GM21576 (cell line): ENCODE results near the gene ULBP3.
"Not testable (repeated sequence)": the region's sequence is repeated elsewhere in the genome, so short reads cannot be mapped to it uniquely, and the experiment has no call there.

Source experiments
- ATAC-seq: cut with Tn5 transposase; IDR thresholded peaks from one replicate; pipeline ENCODE4 v1.9.1; 2021; ENCODE audit warnings: mild to moderate bottlenecking, moderate library complexity; ENCODE audit not compliant: unreplicated experiment

ULBP3 gene

DNA sequence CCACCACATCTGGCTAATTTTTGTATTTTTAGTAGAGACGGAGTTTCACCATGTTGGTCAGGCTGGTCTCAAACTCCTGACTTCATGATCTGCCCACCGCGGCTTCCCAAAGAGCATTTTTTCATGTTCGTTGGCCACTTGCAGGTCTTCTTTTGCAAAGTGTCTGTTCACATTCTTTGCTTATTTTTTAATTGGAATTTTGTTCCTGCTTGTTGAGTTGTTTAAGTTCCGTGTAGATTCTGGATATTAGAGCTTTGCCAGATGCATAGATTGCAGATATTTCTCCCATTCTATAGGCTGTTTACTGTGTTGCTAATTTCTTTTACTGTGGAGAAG, 51.8 kb downstream of the ULBP3 start:
- not testable (repeated sequence) for ATAC-seq

DNA sequence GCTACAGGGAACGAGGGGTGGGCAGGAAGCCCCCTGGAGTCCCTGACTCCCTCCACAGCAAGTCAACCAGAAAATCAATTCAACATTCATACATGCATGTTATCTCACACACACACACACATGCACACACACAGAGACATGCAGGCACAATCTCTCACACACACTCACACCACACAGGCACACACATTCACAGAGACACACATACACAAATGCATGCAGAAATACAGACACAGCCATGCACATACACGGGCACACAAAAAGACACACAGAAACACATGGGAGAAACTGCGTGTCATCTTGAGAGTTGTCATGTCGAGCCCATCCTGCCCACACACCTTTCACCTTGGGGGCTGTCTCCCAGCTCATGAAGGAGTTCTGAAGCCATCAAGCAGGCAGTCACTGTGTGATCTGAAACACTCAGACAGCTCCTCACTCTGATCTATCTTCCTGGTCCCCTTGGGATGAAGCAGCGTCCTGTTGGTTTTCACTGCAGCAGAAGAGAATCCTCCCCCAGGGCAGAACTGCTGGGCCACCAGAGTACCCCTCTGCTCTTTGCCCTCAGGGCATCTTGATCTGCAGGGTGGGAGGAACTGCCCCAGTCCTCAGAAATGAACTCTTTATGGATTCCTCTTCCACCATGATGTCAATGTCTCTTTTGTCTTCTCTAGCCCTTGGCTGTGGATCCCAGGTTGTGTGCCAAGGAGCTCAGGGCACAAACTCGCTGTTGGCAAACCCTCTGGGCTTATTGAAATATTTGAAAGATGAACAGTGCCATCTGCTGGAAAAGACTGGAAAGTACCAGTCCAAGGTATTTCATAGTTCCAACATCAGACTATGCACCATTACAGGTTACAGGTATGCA, 52.4 kb downstream of the ULBP3 start:
- no peak for ATAC-seq

DNA sequence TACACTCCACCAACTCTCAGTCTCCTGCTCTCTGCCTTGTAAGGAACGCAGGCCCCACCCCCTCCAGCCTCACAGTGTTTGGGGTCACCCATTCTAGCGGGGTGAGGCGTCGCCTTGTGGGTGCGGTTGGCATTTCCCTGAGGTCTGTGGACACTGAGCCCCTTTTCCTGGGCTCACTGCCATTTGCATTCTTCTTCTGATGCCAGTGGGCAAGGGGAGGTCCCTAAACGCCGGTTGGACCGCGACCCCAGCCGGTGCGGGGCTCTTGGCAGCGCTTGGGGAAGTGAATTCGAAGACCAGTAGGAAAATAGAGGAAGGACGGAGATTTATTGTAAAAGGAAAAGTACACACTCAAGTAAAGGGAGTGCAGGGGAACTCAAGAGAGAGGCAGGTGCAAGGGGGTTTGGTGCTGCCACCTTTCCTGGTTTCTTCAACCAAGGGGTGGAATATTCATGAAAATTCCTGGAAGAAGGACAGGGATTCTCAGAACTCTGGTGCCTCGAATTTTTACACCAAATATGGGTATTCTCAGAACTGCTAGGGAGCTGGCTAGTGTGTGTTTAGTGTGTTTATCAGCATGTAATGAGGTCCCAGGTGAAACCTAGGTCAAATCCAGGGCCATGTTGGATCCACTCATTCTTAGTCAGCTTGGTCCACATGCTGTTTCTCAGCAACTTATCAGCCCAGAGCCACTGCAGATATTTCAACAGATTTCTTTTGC, 53.5 kb downstream of the ULBP3 start:
- not testable (repeated sequence) for ATAC-seq

DNA sequence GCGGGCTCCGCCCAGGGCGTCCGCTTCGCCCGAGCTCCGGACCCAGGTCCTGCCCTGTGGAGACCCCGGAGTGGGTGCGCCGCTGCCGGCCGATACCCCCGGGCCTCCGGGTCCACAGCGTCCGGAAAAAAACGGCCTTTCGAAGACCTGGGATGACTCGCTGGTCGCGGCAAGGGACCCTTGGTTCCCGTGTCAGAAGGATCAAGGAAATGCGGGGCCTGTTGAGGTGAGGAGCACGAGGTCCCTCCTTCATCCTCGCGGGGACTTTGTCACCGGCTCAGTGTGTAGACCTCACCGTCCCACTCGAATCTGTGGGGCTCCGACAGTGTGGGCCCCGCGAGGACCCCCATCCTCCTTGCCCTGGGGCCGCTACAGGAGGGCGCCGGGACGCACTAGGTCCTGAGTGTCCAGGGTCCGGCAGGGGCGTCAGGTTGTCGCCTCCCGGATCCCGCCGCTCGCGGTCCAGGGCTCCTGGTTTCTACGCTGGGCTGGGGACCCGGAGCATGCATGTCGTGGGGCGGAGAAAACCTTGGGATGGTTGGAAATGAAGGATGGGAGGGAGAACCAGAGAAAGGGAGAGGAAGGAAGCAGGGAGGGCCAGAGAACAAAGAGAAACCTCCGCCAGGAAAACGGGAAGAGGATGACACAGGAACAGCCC, 54.2 kb downstream of the ULBP3 start:
- not testable (repeated sequence) for ATAC-seq

DNA sequence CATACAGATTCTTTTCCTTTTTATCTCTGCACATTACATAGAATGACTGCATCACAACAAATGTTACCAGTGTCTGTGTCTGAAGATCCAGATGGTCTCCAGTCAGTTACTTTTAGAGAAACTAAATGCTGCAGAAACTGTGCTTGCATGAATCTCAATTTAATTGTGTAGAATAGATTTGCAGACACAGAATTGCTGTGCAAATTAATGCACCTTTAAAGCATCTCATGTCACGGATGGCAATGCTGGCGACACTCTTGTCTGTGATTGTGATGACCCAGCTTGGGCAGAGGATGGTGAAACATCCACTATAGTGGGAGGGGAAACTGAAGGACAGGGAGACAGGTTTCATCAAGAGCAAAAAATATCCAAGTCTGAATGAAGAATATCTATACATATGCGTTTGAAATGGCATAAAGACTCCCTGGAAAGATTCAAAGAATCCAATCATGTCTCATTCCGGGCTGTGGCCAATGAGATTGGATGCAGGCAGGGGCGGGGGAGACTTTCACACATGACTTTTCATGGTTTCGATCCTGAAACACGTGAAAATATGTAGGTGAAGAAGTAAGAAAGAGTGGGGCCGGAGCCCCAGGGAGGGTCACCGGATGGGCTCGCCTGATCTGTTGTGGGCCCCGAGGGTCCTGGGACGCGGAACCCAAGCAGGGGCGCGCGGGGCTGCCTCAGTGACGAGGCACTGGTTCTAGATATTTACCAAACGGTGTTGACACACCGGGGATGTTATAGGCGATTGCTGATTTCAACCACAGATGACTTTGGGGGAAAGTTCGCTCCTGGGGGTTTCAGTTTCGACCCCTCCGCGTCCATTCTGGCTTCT, 54.9 kb downstream of the ULBP3 start:
- ATAC-seq = not testable (repeated sequence)

DNA sequence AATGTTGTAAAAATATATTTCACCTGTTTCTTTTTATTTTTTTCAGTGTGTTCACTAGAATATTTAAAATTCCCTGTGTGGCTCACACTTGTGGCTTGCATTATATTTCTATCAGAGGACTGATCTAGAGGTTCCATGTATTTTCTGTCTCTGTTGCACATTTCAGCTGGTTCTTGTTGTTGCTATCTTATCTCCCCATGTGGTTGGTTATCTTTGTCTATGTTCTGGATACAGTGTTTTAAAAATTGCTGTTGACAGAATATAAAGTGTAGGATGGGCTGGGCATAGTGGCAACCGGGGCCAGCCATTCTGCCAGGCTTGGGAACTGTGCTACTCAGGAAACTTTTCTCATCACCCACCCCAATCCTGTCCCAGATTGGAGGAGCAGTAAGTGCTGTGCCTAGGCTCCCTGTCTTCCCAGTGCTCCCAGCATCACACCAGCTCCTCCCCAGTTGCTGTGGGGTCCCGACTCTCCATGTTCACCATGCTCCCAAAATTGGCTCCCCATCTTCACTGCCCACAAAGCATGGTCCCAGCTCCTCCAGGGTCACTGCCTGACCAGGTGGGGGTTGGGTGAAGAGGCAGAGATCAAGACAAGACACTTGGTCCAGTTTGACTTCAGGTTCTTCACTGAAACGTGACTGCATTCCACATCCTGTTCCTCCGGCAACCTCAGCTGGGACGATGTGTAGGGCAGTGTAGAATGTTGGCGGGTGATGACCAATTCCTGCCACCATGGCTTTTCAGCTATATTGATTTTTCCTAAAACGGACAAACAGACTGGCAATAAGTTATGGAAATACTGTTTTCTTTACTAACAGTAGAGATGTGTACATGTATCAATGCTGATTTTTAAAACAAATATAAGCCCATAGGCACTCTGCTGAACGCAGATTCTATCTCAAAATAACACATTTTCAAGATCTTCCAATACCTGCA, 55.8 kb downstream of the ULBP3 start:
- ATAC-seq = not testable (repeated sequence)
